GM12878 (cell line): ENCODE measurements around the gene MTHFD1L. TPM values are rescaled to one million over a fixed set of nuclear protein-coding genes. Genes with fewer than 3 reads are reported as not detected.

Experiments used
- CREB1 ChIP-seq: IDR thresholded peaks from 2 replicates; pipeline ENCODE4 v1.6.1; 2012; ENCODE audit warnings: low read depth, mild to moderate bottlenecking, inconsistent platforms
- IKZF2 ChIP-seq, 2 experiments: fragments of 450-650 bp; IDR thresholded peaks; 2 replicates each; pipeline ENCODE4 v1.6.1; 2017; ENCODE audit warnings: mild to moderate bottlenecking in 2 of 2, moderate library complexity in 2 of 2
- MLLT1 ChIP-seq: fragments of 450-650 bp; IDR thresholded peaks from 2 replicates; pipeline ENCODE4 v1.6.1; 2016; ENCODE audit warnings: mild to moderate bottlenecking
- PML ChIP-seq: IDR thresholded peaks from 2 replicates; pipeline ENCODE4 v1.6.1; 2012; ENCODE audit warnings: low read length, inconsistent platforms
- ZBTB40 ChIP-seq: fragments of 450-650 bp; IDR thresholded peaks from 2 replicates; pipeline ENCODE4 v1.6.1; 2016; ENCODE audit warnings: mild to moderate bottlenecking, moderate library complexity, borderline replicate concordance
- ZNF384 ChIP-seq: IDR thresholded peaks from 2 replicates; pipeline ENCODE4 v1.6.1; 2012; ENCODE audit warnings: low read depth, mild to moderate bottlenecking, low read length, improper control_type of control experiment, borderline replicate concordance
- polyA plus RNA-seq, 11 experiments: library from polyadenylated mRNA; depleted of rRNA in 4 of 11; unstranded in 6 of 11; stranded (reverse) in 5 of 11; fragments of >200 nt; fragmentation: Nextera tagmentation in 4 of 11; fragmentation: Illumina TruSeq in 1 of 11; extraction: Ambion mirVana in 4 of 11; extraction: Trizol in 1 of 11; gene quantifications; 1 replicate in 1 of 11; 2 replicates in 10 of 11; pipeline versions ENCODE4 v1.2.1 to v1.2.3, GENCODE V29; 2011 to 2016; ENCODE audit warnings: inconsistent platforms in 2 of 11, missing spikeins in 2 of 11, low read depth in 1 of 11
- total RNA-seq, 4 experiments: library from RNA; depleted of rRNA in 3 of 4; stranded (reverse); fragments of >200 nt in 3 of 4; fragmentation: Illumina TruSeq in 1 of 4; extraction: Trizol in 1 of 4; gene quantifications; 2 replicates each; pipeline versions ENCODE4 v1.2.1 to v1.2.3, GENCODE V29; 2013 to 2021

Gene MTHFD1L
- total and polyA plus RNA-seq, 10 of the 15 experiments (the other 5 are each of a cell fraction or from before 2014, with no cell fraction given), result 11.7 to 75.5 (median 28.8) TPM

GRCh38 chr6:150865043-150865405 is 478 bp upstream of the MTHFD1L start (continued):
- 0 out of 2 replicates have a peak, but pooled peaks have one; percentile 18 for TF ChIP-seq ZBTB40
- peak; percentile 60; the same call in 1 of the 2 replicates for TF ChIP-seq ZNF384
- 0 out of 2 replicates have a peak, but pooled peaks have one; percentile 16 for TF ChIP-seq MLLT1
- no peak for TF ChIP-seq PML
- peak in 1 of 2 experiments; percentile 43; a peak in 1 of 4 replicates for TF ChIP-seq IKZF2 (IDR thresholded peaks at IDR 0.05)
- TF ChIP-seq CREB1, result no peak; the same call in 1 of the 2 replicates
